Neutrophil (primary cell): Measurements from ENCODE around the gene PSME3.

Source experiments
- H3K27ac ChIP-seq: fragments of 200-600 bp; sonication (generic); 2 replicates; pipeline ENCODE4 v1.5.1; 2016; ENCODE audit warnings: mild to moderate bottlenecking, moderate library complexity
- H3K27me3 ChIP-seq: fragments of 200-600 bp; sonication (generic); 2 replicates; pipeline ENCODE4 v1.6.0; 2016; ENCODE audit warnings: mild to moderate bottlenecking
- H3K36me3 ChIP-seq: fragments of 200-600 bp; sonication (generic); 2 replicates; pipeline ENCODE4 v1.5.1; 2017
- H3K4me1 ChIP-seq, 2 experiments: fragments of 200-600 bp in 1 of 2; sonication (generic) in 1 of 2; 1 replicate in 1 of 2; 2 replicates in 1 of 2; pipeline versions ENCODE4 v1.5.1 to v1.6.1; 2013 to 2016; ENCODE audit warnings: low read depth in 1 of 2, low read length in 1 of 2, mild to moderate bottlenecking in 1 of 2, moderate library complexity in 1 of 2; ENCODE audit not compliant: control insufficient read depth in 1 of 2, insufficient read depth in 1 of 2
- H3K4me3 ChIP-seq, 2 experiments: fragments of 200-600 bp in 1 of 2; sonication (generic) in 1 of 2; 1 replicate in 1 of 2; 2 replicates in 1 of 2; pipeline ENCODE4 v1.5.1; 2013 to 2016; ENCODE audit warnings: low read depth in 1 of 2, low read length in 1 of 2, mild to moderate bottlenecking in 1 of 2, moderate library complexity in 1 of 2
- H3K9me3 ChIP-seq: fragments of 200-600 bp; sonication (generic); 2 replicates; pipeline ENCODE4 v1.5.1; 2016
- CTCF ChIP-seq: fragments of 200-600 bp; sonication (generic); IDR thresholded peaks from 2 replicates; pipeline ENCODE4 v1.5.1; 2016; ENCODE audit warnings: antibody characterized with exemption

Gene PSME3

DNA sequence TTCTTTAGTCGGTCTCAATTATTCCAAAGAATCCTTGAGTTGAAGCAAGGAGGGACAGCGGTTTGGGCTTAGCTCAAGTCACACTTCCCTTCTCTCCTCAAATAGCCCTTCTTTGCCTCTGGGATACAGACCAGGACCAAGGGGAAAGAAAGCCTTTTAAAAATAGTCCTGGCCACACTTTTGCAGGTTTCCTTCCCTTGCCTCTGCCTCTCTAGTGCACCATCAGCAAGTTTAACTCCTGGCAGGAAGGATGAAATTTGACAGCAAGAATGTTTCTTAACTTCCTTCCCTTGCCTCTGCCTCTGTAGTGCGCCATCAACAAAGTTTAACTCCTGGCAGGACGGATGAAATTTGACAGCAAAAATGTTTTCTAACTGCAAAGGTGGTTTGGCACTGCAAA is 60.2 kb downstream of the PSME3 start:
- no peak for TF ChIP-seq CTCF
- Histone ChIP-seq H3K27ac (peak overlapping the region; percentile 87), H3K9me3 (no peaks in the 10 kb centered on the region), H3K36me3 (no peaks in the 10 kb centered on the region), H3K4me1 (peaks cover 57 to 66% of the 10 kb centered on the region in 2 experiments), H3K4me3 (peak overlapping the region; percentile 38 to 51), H3K27me3 (no peaks in the 10 kb centered on the region)
